GM21576 (cell line): ENCODE results near the gene MEDAG.
"Not testable (repeated sequence)": the region's sequence is repeated elsewhere in the genome, so short reads cannot be mapped to it uniquely, and the experiment has no call there.

Experiments used
- ATAC-seq: cut with Tn5 transposase; IDR thresholded peaks from one replicate; pipeline ENCODE4 v1.9.1; 2021; ENCODE audit warnings: mild to moderate bottlenecking, moderate library complexity; ENCODE audit not compliant: unreplicated experiment

Gene MEDAG

DNA sequence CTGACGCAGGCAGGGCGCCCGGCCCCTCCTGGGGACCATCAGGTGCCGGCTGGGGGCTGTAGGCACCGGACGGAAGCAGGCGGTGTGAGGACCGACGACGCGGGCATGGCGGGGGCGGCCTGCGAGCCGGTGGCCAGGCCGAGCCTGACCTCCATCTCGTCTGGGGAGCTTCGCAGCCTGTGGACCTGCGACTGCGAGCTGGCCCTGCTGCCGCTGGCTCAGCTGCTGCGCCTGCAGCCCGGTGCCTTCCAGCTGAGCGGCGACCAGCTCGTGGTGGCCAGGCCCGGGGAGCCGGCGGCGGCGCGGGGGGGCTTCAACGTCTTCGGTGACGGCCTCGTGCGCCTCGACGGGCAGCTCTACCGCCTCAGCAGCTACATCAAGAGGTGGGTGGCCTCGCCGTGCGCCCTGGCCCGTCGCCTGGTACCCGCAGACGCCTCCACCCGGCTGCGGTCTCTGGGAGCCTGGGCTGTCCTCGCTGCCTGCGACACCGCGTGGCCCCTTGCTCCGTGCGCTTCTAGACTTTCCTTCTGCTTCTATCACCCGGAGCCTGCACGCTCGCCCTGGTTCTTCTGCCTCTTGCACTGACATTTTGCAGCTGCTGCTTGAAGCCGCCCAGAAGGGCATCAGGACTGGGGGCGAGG lies 460 bp downstream of the MEDAG start:
- ATAC-seq, result no peak

- no peak for ATAC-seq
Observed at GRCh38 chr13:30907121-30907861, 1.2 kb downstream of the MEDAG start.

DNA sequence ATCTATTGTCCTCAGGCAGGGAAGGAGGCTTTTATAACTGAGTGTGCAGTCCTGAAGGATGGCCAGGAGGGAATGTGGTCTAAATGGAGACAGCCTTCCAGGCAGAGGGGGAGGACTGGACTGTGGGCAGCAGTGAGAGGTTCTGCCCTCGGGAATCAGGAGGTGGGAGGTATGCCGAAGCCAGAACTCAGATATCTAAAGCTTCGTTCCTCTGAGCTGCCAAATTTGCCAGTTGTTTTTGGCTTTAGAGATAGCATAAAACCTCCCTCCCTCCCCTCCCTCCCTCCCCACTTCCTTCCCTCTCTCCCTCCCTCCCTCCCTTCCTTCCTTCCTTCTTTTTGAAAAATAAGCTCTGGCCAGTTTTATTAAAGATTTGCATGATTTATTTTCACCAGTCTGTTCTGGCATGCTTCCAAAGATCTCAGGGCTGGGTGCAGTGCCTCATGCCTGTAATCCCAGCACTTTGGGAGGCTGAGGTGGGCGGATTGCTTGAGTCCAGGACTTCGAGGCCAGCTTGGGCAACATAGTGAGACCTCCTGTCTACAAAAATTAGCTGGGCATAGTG lies 2.4 kb downstream of the MEDAG start:
- ATAC-seq, result no peak

- ATAC-seq, result no peak
Observed at GRCh38 chr13:30910676-30911075, 4.6 kb downstream of the MEDAG start.

- no peak for ATAC-seq
Observed at GRCh38 chr13:30915691-30916541, 9.8 kb downstream of the MEDAG start.

DNA sequence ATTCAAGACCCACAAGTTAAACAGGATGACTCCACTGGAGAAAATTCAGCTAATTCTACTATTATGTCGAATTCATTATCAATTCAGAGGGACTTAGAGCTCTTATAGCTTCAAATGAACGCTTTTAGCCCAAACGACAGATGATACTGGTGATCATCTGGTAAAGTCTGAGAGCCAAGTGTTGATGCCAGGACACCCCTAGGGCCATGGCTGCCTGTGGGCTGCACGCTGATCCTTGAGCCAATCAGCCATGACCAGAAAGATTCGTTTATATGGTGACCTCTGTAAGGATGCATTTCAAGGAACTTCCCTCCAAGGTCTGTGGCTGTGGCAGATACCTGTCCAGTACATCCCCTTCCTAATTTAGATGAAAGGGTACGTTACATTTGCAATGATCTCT lies 10.9 kb downstream of the MEDAG start:
- no peak for ATAC-seq

GRCh38 chr13:30918662-30919405 lies 12.8 kb downstream of the MEDAG start:
- ATAC-seq, result no peak

GRCh38 chr13:30920162-30920909 lies 14.3 kb downstream of the MEDAG start:
- ATAC-seq, result no peak

DNA sequence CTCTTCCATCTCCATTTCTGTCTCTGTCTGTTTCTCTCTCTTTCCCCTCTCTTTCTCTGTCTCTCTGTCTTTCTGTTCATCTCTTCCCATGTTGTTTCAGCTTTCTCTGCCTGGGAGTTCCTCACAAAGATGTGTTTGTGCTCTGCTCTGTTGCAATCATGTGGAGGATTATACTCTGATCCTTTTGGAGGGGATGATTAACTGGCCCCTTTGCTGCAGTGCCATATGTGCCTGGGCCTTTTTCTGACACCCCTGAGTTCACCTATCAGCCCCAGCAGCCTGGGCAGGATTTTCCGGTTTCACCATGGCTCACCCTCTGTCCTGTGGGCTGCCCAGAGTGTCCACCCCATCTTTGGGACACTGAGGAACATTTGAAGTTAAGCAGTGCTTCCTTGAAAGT lies 17.3 kb downstream of the MEDAG start:
- ATAC-seq, result no peak

DNA sequence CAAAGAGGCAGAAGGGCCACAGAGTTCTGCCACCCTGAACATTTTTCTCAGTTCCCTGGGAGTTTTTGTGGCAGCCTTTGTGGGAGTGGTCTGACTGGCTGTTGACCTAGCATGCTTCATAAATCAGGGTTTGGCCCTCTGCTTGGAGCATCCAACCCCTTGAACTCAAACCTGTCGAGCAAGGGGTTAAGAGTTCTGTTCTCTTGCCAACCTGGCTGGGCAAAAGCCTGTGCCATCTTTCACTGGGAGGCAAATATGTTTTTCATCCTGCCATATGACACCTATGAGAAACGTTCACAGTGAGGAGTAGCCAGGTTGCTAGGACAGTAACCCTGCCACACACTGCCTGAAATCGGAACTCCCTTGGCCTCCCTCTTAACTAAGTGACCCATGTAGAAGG lies 18.6 kb downstream of the MEDAG start:
- ATAC-seq, result no peak

- ATAC-seq, result no peak
Observed at GRCh38 chr13:30925429-30925828, 19.4 kb downstream of the MEDAG start.

GRCh38 chr13:30926781-30927180 lies 20.7 kb downstream of the MEDAG start:
- no peak for ATAC-seq

DNA sequence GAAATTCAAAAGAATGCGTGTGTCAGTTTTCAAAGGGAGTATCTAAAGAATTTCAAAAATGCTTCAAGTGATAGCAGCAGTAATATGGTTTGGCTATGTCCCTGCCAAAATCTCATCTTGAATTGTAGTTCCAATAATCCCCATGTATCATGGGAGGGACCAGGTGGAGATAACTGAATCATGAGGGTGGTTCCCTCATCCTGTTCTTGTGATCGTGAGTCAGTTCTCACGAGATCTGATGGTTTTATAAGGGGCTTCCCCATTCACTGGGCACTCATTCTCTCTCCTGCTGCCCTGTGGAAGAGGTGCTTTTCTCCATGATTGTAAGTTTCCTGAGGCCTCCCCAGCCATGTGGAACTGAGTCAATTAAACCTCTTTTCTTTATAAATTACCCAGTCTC lies 21.1 kb downstream of the MEDAG start:
- ATAC-seq, result not testable (repeated sequence)

- ATAC-seq, result no peak
Observed at GRCh38 chr13:30927595-30927994, 21.5 kb downstream of the MEDAG start.

DNA sequence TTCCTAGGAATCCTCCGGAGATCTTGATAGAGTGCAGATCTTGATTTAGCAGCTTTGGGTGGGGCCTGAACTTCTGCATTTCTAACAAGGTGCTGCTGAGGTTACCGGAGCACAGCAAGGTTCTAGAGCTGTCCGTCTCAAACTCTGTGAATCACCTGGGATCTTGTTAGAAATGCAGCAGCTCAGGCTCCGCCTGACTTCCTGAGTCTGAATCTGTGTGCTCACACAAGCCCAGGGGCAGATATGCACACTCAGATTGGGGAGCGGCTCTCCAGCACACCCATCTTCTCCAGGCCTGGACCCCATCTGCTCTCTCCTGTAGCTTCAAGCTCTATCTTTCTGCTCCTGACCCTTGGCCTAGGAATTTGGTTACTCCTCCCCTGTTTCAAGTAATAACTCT lies 22.9 kb downstream of the MEDAG start:
- ATAC-seq, result no peak

DNA sequence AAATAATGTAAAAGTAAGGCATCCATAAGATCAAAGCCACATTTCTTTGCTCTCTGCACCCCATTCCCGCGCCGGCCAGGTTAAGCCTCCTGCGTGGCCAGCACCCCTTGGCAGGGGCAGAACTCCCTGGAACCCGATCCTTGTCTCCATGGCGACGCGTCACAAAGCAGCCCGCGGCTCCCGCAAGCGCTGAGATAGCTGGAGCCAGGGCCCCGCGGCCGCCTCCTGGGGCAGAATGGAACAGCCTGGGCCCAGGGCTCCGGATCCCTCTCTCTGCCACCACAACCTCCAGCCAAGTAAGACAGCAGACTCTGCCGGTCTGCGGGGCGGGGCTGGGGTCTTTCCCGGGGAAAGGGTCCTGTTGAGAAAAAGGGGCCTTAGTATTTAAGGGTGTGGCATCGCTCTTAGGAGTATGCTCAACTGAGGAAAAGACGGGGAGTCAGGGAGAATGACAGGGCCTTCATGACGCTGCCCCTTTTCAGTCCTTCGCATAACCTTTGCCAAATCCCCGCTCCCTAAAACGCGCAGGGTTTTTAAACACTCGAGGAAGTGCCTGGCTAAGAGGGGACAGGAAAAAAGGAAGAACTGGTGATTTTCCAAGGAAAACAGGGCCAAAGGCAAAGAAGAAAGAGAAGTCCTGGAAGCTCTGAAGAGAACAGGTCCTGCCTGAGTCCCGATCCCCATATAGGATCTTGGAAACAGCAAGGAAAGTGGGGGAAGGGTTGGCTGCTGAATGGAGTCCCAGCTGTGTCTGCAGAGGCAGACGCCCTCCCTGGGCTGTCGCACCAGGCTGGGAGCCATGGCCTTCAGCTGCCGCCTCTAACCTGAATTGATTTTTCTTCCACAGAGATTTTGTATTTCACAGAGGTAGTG lies 26.6 kb downstream of the MEDAG start, which contains the start of gene TEX26:
TEX26 (plus strand) TSS at position 176 of the 873 bp plus-strand sequence; CDS start at position 236, 60 bp downstream.
- ATAC-seq, result no peak

GRCh38 chr13:30933354-30933670 lies 27.2 kb downstream of the MEDAG start:
- no peak for ATAC-seq

DNA sequence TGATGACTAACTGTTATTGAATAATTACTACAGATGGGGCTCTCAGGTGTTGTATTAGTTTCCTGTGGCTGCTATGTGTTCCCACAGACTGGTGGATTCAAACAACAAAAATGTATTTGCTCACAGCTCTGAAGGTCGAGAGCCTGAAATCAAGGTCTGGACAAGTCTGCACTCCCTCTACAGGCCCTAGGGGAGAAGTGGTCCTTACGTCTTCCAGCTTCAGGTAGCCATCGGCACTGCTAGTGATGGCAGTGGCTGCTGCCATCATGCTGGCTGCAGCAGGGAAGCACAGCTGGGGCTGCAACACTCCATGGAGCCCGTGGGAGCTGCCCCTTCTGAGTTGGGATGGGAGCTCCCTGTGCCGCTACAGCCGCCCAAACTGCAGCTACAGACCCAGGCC lies 28.3 kb downstream of the MEDAG start:
- ATAC-seq, result no peak

DNA sequence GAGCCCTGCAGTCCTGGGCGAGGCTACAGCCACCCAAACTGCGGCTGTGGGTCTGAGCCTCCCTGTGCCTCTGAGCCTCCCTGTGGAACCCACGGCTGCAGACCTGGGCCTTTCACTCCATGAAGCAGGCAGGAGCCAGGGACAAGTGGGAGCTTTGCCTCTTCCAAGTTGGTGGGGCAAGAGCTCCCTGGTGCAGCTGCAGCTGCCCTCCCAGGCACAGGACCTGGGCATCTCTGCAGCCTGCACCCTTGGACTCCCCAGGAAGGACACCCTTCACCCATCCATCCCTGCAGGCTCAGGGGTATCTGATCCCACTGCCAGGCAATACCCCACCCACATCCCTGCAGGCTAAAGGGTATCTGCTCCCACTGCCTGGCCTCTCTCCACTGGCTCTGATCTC lies 28.7 kb downstream of the MEDAG start:
- ATAC-seq, result no peak
